ENCODE results near the gene MAML3.
"Not testable (repeated sequence)": the region's sequence is repeated elsewhere in the genome, so short reads cannot be mapped to it uniquely, and the experiment has no call there.

MAML3 gene

GRCh38 chr4:139698167-139698925, 455.6 kb downstream of the MAML3 start:
- not testable (repeated sequence) for DNase-seq

GRCh38 chr4:139696491-139696890, 457.5 kb downstream of the MAML3 start:
- no peak for DNase-seq

- no peak for DNase-seq
Observed at GRCh38 chr4:139694522-139695107, 459.4 kb downstream of the MAML3 start.

GRCh38 chr4:139692309-139693012, 461.5 kb downstream of the MAML3 start:
- DNase-seq = peak; percentile 14 to 16

- no peak for DNase-seq
Observed at GRCh38 chr4:139690419-139690818, 463.6 kb downstream of the MAML3 start.

GRCh38 chr4:139689093-139689722, 464.8 kb downstream of the MAML3 start:
- DNase-seq = no peak

GRCh38 chr4:139686988-139687387, 467.0 kb downstream of the MAML3 start:
- no peak for DNase-seq

- no peak for DNase-seq
Observed at GRCh38 chr4:139686130-139686529, 467.9 kb downstream of the MAML3 start.

GRCh38 chr4:139685180-139685579, 468.8 kb downstream of the MAML3 start:
- DNase-seq = no peak

GRCh38 chr4:139684351-139684750, 469.6 kb downstream of the MAML3 start:
- no peak for DNase-seq

- DNase-seq = no peak
Observed at GRCh38 chr4:139682741-139683151, 471.2 kb downstream of the MAML3 start.

- no peak for DNase-seq
Observed at GRCh38 chr4:139682309-139682708, 471.7 kb downstream of the MAML3 start.

GRCh38 chr4:139676913-139677585, 476.9 kb downstream of the MAML3 start:
- no peak for DNase-seq

GRCh38 chr4:139676365-139676764, 477.6 kb downstream of the MAML3 start:
- DNase-seq = no peak

GRCh38 chr4:139675651-139676050, 478.3 kb downstream of the MAML3 start:
- no peak for DNase-seq

- DNase-seq = peak; percentile 88 to 90
Observed at GRCh38 chr4:139674875-139675550, 479.0 kb downstream of the MAML3 start.

- DNase-seq = no peak
Observed at GRCh38 chr4:139672732-139673131, 481.3 kb downstream of the MAML3 start.

- DNase-seq = no peak
Observed at GRCh38 chr4:139672215-139672614, 481.8 kb downstream of the MAML3 start.

- DNase-seq = no peak
Observed at GRCh38 chr4:139670775-139671174, 483.2 kb downstream of the MAML3 start.

GRCh38 chr4:139669890-139670289, 484.1 kb downstream of the MAML3 start:
- no peak for DNase-seq

- DNase-seq = no peak
Observed at GRCh38 chr4:139669335-139669734, 484.6 kb downstream of the MAML3 start.

GRCh38 chr4:139668658-139669201, 485.3 kb downstream of the MAML3 start:
- DNase-seq = no peak
